ENCODE measurements around the gene FUT6.

The FUT6 gene

GRCh38 chr19:5823579-5824281 lies 15.8 kb downstream of the FUT6 start:
- DNase-seq (ENCODE audit: low spot score) = no peak
- H3K4me3 ChIP-seq = no peak overlapping the region
- no peak for TF ChIP-seq CTCF (IDR thresholded peaks at IDR 0.05)
- H3K27ac ChIP-seq = no peak overlapping the region

GRCh38 chr19:5822181-5822844 lies 17.2 kb downstream of the FUT6 start:
- no peak for TF ChIP-seq CTCF (IDR thresholded peaks at IDR 0.05)
- Histone ChIP-seq H3K4me3 (no peak overlapping the region), H3K27ac (no peak overlapping the region)
- DNase-seq (ENCODE audit: low spot score) = no peak

- no peak overlapping the region for H3K4me3 ChIP-seq
- no peak for TF ChIP-seq CTCF (IDR thresholded peaks at IDR 0.05)
- no peak overlapping the region for H3K27ac ChIP-seq
- DNase-seq (ENCODE audit: low spot score) = no peak
These were observed 17.9 kb downstream of the FUT6 start for GRCh38 chr19:5821521-5822180.

GRCh38 chr19:5820785-5821184 lies 18.7 kb downstream of the FUT6 start:
- Histone ChIP-seq H3K4me3 (no peak overlapping the region), H3K27ac (no peak overlapping the region)
- DNase-seq (ENCODE audit: low spot score) = no peak
- TF ChIP-seq CTCF (IDR thresholded peaks at IDR 0.05) = no peak

GRCh38 chr19:5818594-5818993 lies 20.9 kb downstream of the FUT6 start:
- no peak for TF ChIP-seq CTCF (IDR thresholded peaks at IDR 0.05)
- no peak overlapping the region for H3K27ac ChIP-seq
- no peak overlapping the region for H3K4me3 ChIP-seq
- no peak for DNase-seq (ENCODE audit: low spot score)

- TF ChIP-seq CTCF (IDR thresholded peaks at IDR 0.05) = no peak
- Histone ChIP-seq H3K4me3 (no peak overlapping the region), H3K27ac (no peak overlapping the region)
- DNase-seq (ENCODE audit: low spot score) = no peak
These were observed 22.3 kb downstream of the FUT6 start for GRCh38 chr19:5817218-5817617.

All from coronary artery (tissue), 2 donors.